Large intestine (tissue), 3 donors: ENCODE measurements around the gene IQCC. TPM values are rescaled to one million over a fixed set of nuclear protein-coding genes. Genes with fewer than 3 reads are reported as not detected.

Experiments
- DNase-seq, 2 donors: peaks; one replicate each; pipeline versions ENCODE4 v3.0.0 to v3.0.0-alpha.2; 2013
- H3K27ac ChIP-seq: one replicate; pipeline ENCODE4 v1.5.1; 2013; ENCODE audit warnings: low read length
- H3K27me3 ChIP-seq: 2 replicates; pipeline ENCODE4 v1.6.1; 2013; ENCODE audit warnings: low read length; ENCODE audit not compliant: control insufficient read depth, insufficient read depth
- H3K36me3 ChIP-seq: 2 replicates; pipeline ENCODE4 v1.6.1; 2013; ENCODE audit warnings: low read length; ENCODE audit not compliant: control insufficient read depth, insufficient read depth
- H3K4me1 ChIP-seq: one replicate; pipeline ENCODE4 v1.6.1; 2013; ENCODE audit warnings: low read length; ENCODE audit not compliant: control insufficient read depth, insufficient read depth
- H3K4me3 ChIP-seq: one replicate; pipeline ENCODE4 v1.5.1; 2013; ENCODE audit warnings: low read length
- H3K9me3 ChIP-seq: one replicate; pipeline ENCODE4 v1.6.1; 2013; ENCODE audit warnings: mild to moderate bottlenecking, low read depth, low read length, moderate library complexity; ENCODE audit not compliant: control insufficient read depth
- WGBS: methylation state at CpG from one replicate; pipeline ENCODE4 v1.1.5; 2013; ENCODE audit warnings: low lambda C conversion rate; ENCODE audit not compliant: insufficient coverage; 5-methylcytosine and 5-hydroxymethylcytosine counted together
- polyA plus RNA-seq: library from polyadenylated mRNA; unstranded; fragments of 120-200 nt; gene quantifications from one replicate; pipeline ENCODE4 v1.2.1, GENCODE V29; 2013

IQCC gene
- polyA plus RNA-seq, 1 donor: 5.5 TPM

DNA sequence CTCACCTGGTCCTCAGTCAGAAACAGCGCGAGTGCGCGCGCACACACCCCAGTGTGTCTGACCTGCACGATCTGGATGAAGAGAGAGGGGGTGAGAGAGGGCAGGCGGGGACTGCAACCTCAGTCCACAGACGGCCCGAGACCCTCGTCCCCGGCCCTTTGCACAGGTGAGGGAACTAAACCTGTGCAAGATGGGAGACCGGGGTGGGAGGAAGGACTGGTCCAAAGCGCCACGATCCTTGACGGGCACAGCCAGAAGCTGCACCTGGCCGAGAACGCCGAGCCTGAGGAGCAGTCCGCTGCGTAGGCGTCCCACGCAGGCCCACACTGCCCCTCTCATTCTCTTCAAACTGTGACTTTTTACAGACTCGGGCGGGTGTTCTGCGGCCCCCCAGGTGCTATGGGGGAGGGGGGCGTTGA, 519 bp upstream of the IQCC start:
- DNase-seq: no peak
- Histone ChIP-seq H3K9me3 (peaks cover 2% of the 10 kb centered on the region), H3K27ac (no peak overlapping the region), H3K36me3 (no peaks in the 10 kb centered on the region), H3K4me3 (peak overlapping the region; percentile 77), H3K27me3 (no peaks in the 10 kb centered on the region), H3K4me1 (peaks cover 24% of the 10 kb centered on the region)
- WGBS: no CpG with 5 or more reads among the region's 26 CpGs

DNA sequence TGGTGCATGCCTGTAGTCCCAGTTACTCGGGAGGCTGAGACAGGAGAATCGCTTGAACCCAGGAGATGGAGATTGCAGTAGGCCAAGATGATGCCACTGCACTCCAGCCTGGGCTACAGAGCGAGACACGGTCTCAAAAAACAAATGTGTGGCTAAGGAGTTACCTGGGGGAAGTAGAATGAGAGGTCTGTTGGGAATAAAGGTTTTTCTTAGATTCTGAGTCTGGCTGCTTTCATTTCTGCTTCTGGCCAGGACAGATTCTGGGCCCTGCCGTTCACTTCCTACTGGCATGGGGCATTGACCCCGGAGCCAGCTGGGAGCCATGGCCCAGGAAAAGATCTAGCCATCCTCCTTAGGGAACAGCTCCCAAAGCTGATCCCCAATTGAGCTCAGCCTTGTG, 3.0 kb downstream of the IQCC start:
- H3K4me3 ChIP-seq: no peak overlapping the region
- no peaks in the 10 kb centered on the region for H3K36me3 ChIP-seq
- peaks cover 9% of the 10 kb centered on the region for H3K4me1 ChIP-seq
- no CpG with 5 or more reads among the region's 6 CpGs for WGBS
- no peaks in the 10 kb centered on the region for H3K27me3 ChIP-seq
- no peak for DNase-seq
- no peaks in the 10 kb centered on the region for H3K9me3 ChIP-seq
- peak overlapping the region; percentile 16 for H3K27ac ChIP-seq

DNA sequence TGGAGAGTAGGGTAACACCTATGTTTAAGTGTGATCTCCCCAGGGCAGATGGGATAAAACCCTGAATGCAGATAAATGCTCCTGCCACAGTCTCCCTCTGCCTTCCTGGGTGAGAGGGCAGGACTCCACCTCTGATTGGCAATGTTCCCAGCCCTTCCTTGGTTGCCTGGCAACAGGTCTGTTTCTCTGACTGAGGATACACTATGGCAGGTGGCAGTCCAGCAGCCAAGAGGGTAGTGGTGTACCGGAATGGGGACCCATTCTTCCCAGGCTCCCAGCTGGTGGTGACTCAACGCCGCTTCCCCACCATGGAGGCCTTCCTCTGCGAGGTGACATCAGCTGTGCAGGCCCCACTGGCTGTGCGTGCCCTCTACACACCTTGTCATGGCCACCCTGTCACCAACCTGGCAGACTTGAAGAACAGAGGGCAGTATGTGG, 3.4 kb downstream of the IQCC start, which contains the start of gene DCDC2B:
TSS of gene DCDC2B (plus strand) at position 199 of the 438 bp plus-strand sequence. CDS start at position 204, 5 bp downstream.
- no peaks in the 10 kb centered on the region for H3K9me3 ChIP-seq
- whole genome bisulfite sequencing: no CpG with 5 or more reads among the region's 5 CpGs
- DNase-seq: peak; percentile 79 to 91
- peaks cover 9% of the 10 kb centered on the region for H3K4me1 ChIP-seq
- no peaks in the 10 kb centered on the region for H3K27me3 ChIP-seq
- no peaks in the 10 kb centered on the region for H3K36me3 ChIP-seq
- H3K27ac ChIP-seq: peak within 1 kb of the TSS; percentile 16
- no peak within 1 kb of the TSS for H3K4me3 ChIP-seq

GRCh38 chr1:32215629-32216480, 10.4 kb downstream of the IQCC start:
- Histone ChIP-seq H3K27ac (peak overlapping the region; percentile 83), H3K9me3 (no peaks in the 10 kb centered on the region), H3K27me3 (no peaks in the 10 kb centered on the region), H3K36me3 (peaks cover 39% of the 10 kb centered on the region), H3K4me3 (no peak overlapping the region), H3K4me1 (peaks cover 24% of the 10 kb centered on the region)
- peak; percentile 63 to 75 for DNase-seq
- no CpG with 5 or more reads among the region's 10 CpGs for WGBS

DNA sequence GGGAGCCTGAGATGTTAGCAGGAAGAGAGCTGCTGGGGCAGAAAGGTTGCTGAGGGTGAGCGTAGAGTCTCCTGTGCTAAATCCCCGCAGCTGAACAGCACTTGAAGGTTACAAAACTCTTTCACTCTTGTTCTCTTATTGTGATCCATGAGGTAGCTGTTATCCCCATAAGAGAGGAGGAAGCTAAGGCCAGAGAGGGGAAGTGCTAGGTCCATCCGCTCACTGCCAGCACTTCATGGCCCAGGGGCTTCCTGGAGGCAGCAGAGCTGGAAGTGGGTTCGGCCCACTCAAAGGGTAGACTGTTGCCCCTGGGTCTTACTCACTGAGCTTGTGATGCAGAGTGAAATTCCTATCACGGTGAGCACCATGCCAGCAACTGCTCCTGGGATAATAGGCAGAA, 11.1 kb downstream of the IQCC start:
- Histone ChIP-seq H3K4me1 (peaks cover 31% of the 10 kb centered on the region), H3K9me3 (no peaks in the 10 kb centered on the region), H3K27ac (peak overlapping the region; percentile 83), H3K4me3 (no peak overlapping the region), H3K27me3 (no peaks in the 10 kb centered on the region), H3K36me3 (peaks cover 39% of the 10 kb centered on the region)
- DNase-seq: no peak
- WGBS: no CpG with 5 or more reads among the region's 5 CpGs

DNA sequence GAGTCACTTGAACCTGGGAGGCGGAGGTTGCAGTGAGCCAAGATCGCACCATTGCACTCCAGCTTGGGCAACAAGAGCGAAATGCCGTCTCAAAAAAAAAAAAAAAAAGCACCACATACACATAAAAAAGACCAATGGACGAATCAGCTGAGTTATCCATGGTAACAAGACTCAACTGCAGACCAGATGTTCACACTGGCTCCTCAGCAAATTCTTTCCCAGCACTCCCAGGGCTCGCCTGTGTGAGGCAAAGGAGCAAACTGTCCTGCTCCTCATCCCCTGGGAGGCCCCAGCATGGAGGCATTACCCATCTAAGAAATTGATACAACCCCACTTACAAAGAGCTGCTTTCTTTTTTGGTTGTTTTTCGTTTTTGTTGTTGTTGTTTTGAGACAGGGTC, 13.6 kb downstream of the IQCC start:
- Histone ChIP-seq H3K9me3 (no peaks in the 10 kb centered on the region), H3K4me1 (peaks cover 39% of the 10 kb centered on the region), H3K27me3 (no peaks in the 10 kb centered on the region), H3K36me3 (peaks cover 41% of the 10 kb centered on the region), H3K4me3 (no peak overlapping the region), H3K27ac (no peak overlapping the region)
- DNase-seq: no peak
- 80% methylated on average over 1 of the region's 7 CpGs for WGBS

GRCh38 chr1:32220746-32221580, 15.5 kb downstream of the IQCC start:
- Histone ChIP-seq H3K9me3 (no peaks in the 10 kb centered on the region), H3K4me3 (peak overlapping the region; percentile 98), H3K36me3 (peaks cover 40% of the 10 kb centered on the region), H3K27ac (no peak overlapping the region), H3K4me1 (peaks cover 29% of the 10 kb centered on the region), H3K27me3 (no peaks in the 10 kb centered on the region)
- no CpG with 5 or more reads among the region's 4 CpGs for WGBS
- DNase-seq: peak in 1 of 2 donors; percentile 8

GRCh38 chr1:32221581-32221979, 16.1 kb downstream of the IQCC start:
- H3K4me3 ChIP-seq: peak overlapping the region; percentile 98
- H3K27me3 ChIP-seq: no peaks in the 10 kb centered on the region
- no CpG with 5 or more reads among the region's 13 CpGs for whole genome bisulfite sequencing
- peaks cover 41% of the 10 kb centered on the region for H3K36me3 ChIP-seq
- peak overlapping the region; percentile 80 for H3K27ac ChIP-seq
- H3K4me1 ChIP-seq: peaks cover 24% of the 10 kb centered on the region
- H3K9me3 ChIP-seq: no peaks in the 10 kb centered on the region
- no peak for DNase-seq

GRCh38 chr1:32221980-32222755, 16.7 kb downstream of the IQCC start, which contains the start of the genes EIF3I and TMEM234:
TSS of gene EIF3I (plus strand) at chr1:32222407. CDS start at chr1:32222442, 35 bp downstream.
TSS of gene TMEM234 (minus strand) at chr1:32222353. CDS start at chr1:32222322, 31 bp downstream.
- H3K36me3 ChIP-seq: peaks cover 39% of the 10 kb centered on the region
- DNase-seq: peak; percentile 91 to 93
- no CpG with 5 or more reads among the region's 46 CpGs for WGBS
- peak within 1 kb of the TSS; percentile 98 for H3K4me3 ChIP-seq
- H3K27ac ChIP-seq: peak within 1 kb of the TSS; percentile 80
- no peaks in the 10 kb centered on the region for H3K27me3 ChIP-seq
- H3K4me1 ChIP-seq: peaks cover 19% of the 10 kb centered on the region
- H3K9me3 ChIP-seq: no peaks in the 10 kb centered on the region
